Mononuclear cell (primary cell): ENCODE measurements around the gene SIRT4. TPM values are rescaled to one million over a fixed set of nuclear protein-coding genes. Genes with fewer than 3 reads are reported as not detected.

Source experiments
- H3K27me3 ChIP-seq: 2 replicates; pipeline ENCODE4 v1.6.0; 2011; ENCODE audit warnings: low read length, control low read depth; ENCODE audit not compliant: insufficient read depth
- H3K4me1 ChIP-seq: 2 replicates; pipeline ENCODE4 v1.5.1; 2011; ENCODE audit warnings: mild to moderate bottlenecking, low read length, control low read depth; ENCODE audit not compliant: insufficient read depth
- H3K4me3 ChIP-seq: 2 replicates; pipeline ENCODE4 v1.5.1; 2011; ENCODE audit warnings: mild to moderate bottlenecking, low read length, moderate library complexity
- H3K9me3 ChIP-seq: 2 replicates; pipeline ENCODE4 v1.5.1; 2011; ENCODE audit warnings: low read depth, mild to moderate bottlenecking, control low read depth, low read length
- total RNA-seq: library from RNA; depleted of rRNA; stranded (reverse); fragments of >200 nt; gene quantifications from one replicate; pipeline ENCODE4 v1.2.3, GENCODE V29; 2012

SIRT4 gene
- total RNA-seq, 1 donor, result 0.10 TPM

- H3K4me1 ChIP-seq, result peaks cover 47% of the 10 kb centered on the region
- H3K9me3 ChIP-seq, result no peaks in the 10 kb centered on the region
- H3K27me3 ChIP-seq, result no peaks in the 10 kb centered on the region
- H3K4me3 ChIP-seq, result peak within 1 kb of the TSS; percentile 85
Observed at GRCh38 chr12:120265473-120266179, 36.5 kb upstream of the SIRT4 start, which contains the start of gene PXN. PXN (minus strand) TSS chr12:120265730; CDS start chr12:120265629, 101 bp downstream.

- no peak overlapping the region for H3K4me3 ChIP-seq
Observed at GRCh38 chr12:120266180-120266870, 35.8 kb upstream of the SIRT4 start.

GRCh38 chr12:120267736-120268135 is 34.4 kb upstream of the SIRT4 start:
- no peaks in the 10 kb centered on the region for H3K27me3 ChIP-seq
- H3K4me3 ChIP-seq, result no peak overlapping the region
- H3K9me3 ChIP-seq, result no peaks in the 10 kb centered on the region
- peaks cover 26% of the 10 kb centered on the region for H3K4me1 ChIP-seq

More at GRCh38 chr12:120266180-120266870, 35.8 kb upstream of the SIRT4 start:
- Histone ChIP-seq H3K4me1 (peaks cover 40% of the 10 kb centered on the region), H3K27me3 (no peaks in the 10 kb centered on the region), H3K9me3 (no peaks in the 10 kb centered on the region)

GRCh38 chr12:120276734-120277133 is 25.4 kb upstream of the SIRT4 start:
- H3K4me3 ChIP-seq, result no peak overlapping the region
- no peaks in the 10 kb centered on the region for H3K9me3 ChIP-seq
- H3K27me3 ChIP-seq, result no peaks in the 10 kb centered on the region
- H3K4me1 ChIP-seq, result no peaks in the 10 kb centered on the region

GRCh38 chr12:120278137-120279069 is 23.7 kb upstream of the SIRT4 start:
- Histone ChIP-seq H3K4me1 (no peaks in the 10 kb centered on the region), H3K4me3 (no peak overlapping the region), H3K9me3 (no peaks in the 10 kb centered on the region), H3K27me3 (no peaks in the 10 kb centered on the region)

- no peaks in the 10 kb centered on the region for H3K27me3 ChIP-seq
- no peaks in the 10 kb centered on the region for H3K9me3 ChIP-seq
- H3K4me1 ChIP-seq, result no peaks in the 10 kb centered on the region
Observed at GRCh38 chr12:120283318-120283717, 18.8 kb upstream of the SIRT4 start.

GRCh38 chr12:120284381-120284780 is 17.7 kb upstream of the SIRT4 start:
- H3K9me3 ChIP-seq, result no peaks in the 10 kb centered on the region
- H3K4me3 ChIP-seq, result no peak overlapping the region
- H3K4me1 ChIP-seq, result no peaks in the 10 kb centered on the region
- H3K27me3 ChIP-seq, result no peaks in the 10 kb centered on the region

More at GRCh38 chr12:120283318-120283717, 18.8 kb upstream of the SIRT4 start:
- H3K4me3 ChIP-seq, result no peak overlapping the region

GRCh38 chr12:120286768-120287490 is 15.2 kb upstream of the SIRT4 start:
- Histone ChIP-seq H3K4me3 (no peak overlapping the region), H3K27me3 (no peaks in the 10 kb centered on the region), H3K9me3 (no peaks in the 10 kb centered on the region), H3K4me1 (peaks cover 19% of the 10 kb centered on the region)

- Histone ChIP-seq H3K27me3 (no peaks in the 10 kb centered on the region), H3K4me1 (peaks cover 23% of the 10 kb centered on the region), H3K9me3 (no peaks in the 10 kb centered on the region), H3K4me3 (no peak overlapping the region)
Observed at GRCh38 chr12:120287491-120287890, 14.6 kb upstream of the SIRT4 start.

- H3K27me3 ChIP-seq, result no peaks in the 10 kb centered on the region
- peaks cover 34% of the 10 kb centered on the region for H3K4me1 ChIP-seq
- H3K4me3 ChIP-seq, result peak overlapping the region; percentile 41
- H3K9me3 ChIP-seq, result no peaks in the 10 kb centered on the region
Observed at GRCh38 chr12:120290609-120291305, 11.4 kb upstream of the SIRT4 start.

GRCh38 chr12:120292411-120292660 is 9.8 kb upstream of the SIRT4 start:
- Histone ChIP-seq H3K4me1 (peaks cover 34% of the 10 kb centered on the region), H3K9me3 (no peaks in the 10 kb centered on the region), H3K27me3 (no peaks in the 10 kb centered on the region), H3K4me3 (peak overlapping the region; percentile 41)

GRCh38 chr12:120292661-120293531 is 9.2 kb upstream of the SIRT4 start, which contains the start of gene RNU4-1:
RNU4-1 (minus strand) TSS chr12:120293237.
- H3K9me3 ChIP-seq, result no peaks in the 10 kb centered on the region
- peaks cover 34% of the 10 kb centered on the region for H3K4me1 ChIP-seq
- peak within 1 kb of the TSS; percentile 41 for H3K4me3 ChIP-seq
- no peaks in the 10 kb centered on the region for H3K27me3 ChIP-seq

- no peaks in the 10 kb centered on the region for H3K9me3 ChIP-seq
- no peaks in the 10 kb centered on the region for H3K27me3 ChIP-seq
- peaks cover 15% of the 10 kb centered on the region for H3K4me1 ChIP-seq
- H3K4me3 ChIP-seq, result no peak overlapping the region
Observed at GRCh38 chr12:120314220-120314619, 12.1 kb downstream of the SIRT4 start.
